Neural crest cell (in vitro differentiated cells): ENCODE data around the gene UBR7. TPM values are rescaled to one million over a fixed set of nuclear protein-coding genes. Genes with fewer than 3 reads are reported as not detected.

Source experiments
- DNase-seq: peaks from one replicate; pipeline ENCODE4 v3.0.0; 2021; ENCODE audit warnings: low read depth, mixed read lengths, low spot score
- H3K27ac Mint-ChIP-seq: one replicate; pipeline ENCODE4 v1.8.0; 2021; ENCODE audit warnings: mild to moderate bottlenecking, mixed read lengths; ENCODE audit not compliant: unreplicated experiment
- H3K27me3 Mint-ChIP-seq: 2 replicates; pipeline ENCODE4 v1.8.0; 2021; ENCODE audit warnings: low read depth, mild to moderate bottlenecking, mixed read lengths
- H3K36me3 Mint-ChIP-seq: 2 replicates; pipeline ENCODE4 v1.8.0; 2021; ENCODE audit warnings: low read depth, mild to moderate bottlenecking, mixed read lengths
- H3K4me1 Mint-ChIP-seq: 2 replicates; pipeline ENCODE4 v1.8.0; 2021; ENCODE audit warnings: mixed read lengths
- H3K4me3 Mint-ChIP-seq: one replicate; pipeline ENCODE4 v1.8.0; 2021; ENCODE audit warnings: mild to moderate bottlenecking, mixed read lengths
- H3K9me3 Mint-ChIP-seq: 2 replicates; pipeline ENCODE4 v1.8.0; 2021; ENCODE audit warnings: mixed read lengths
- total RNA-seq: library from RNA; stranded (reverse); gene quantifications from 2 replicates; pipeline ENCODE4 v1.2.1, GENCODE V29; 2021
- TF ChIP-seq, protein P1 (sequence below): fragments of 200-600 bp; sonication (generic); conservative IDR thresholded peaks from 2 replicates; pipeline ENCODE4 v1.5.0; 2021; ENCODE audit warnings: antibody characterized with exemption, mild to moderate bottlenecking

UBR7 gene
- total RNA-seq, 1 donor from 2014 or later: 41.6 TPM

DNA sequence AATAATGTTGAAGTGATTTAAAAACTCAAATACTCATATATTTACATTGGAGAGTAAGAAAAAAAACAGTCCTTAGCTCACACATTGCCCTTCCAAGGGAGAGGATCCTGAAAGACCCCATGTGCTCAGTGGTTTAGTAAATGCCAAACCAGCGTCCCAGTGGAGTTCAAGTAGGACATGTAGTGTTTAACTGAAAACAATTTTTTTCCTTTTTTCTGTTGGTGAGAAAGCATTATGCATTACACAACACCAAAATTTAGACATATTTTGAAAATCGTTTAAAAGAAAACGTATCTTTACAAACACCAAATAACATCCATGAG is 33.6 kb downstream of the UBR7 start:
- H3K36me3 Mint-ChIP-seq: peaks cover 17% of the 10 kb centered on the region
- no peak overlapping the region for H3K4me3 Mint-ChIP-seq
- H3K9me3 Mint-ChIP-seq: no peaks in the 10 kb centered on the region

DNA sequence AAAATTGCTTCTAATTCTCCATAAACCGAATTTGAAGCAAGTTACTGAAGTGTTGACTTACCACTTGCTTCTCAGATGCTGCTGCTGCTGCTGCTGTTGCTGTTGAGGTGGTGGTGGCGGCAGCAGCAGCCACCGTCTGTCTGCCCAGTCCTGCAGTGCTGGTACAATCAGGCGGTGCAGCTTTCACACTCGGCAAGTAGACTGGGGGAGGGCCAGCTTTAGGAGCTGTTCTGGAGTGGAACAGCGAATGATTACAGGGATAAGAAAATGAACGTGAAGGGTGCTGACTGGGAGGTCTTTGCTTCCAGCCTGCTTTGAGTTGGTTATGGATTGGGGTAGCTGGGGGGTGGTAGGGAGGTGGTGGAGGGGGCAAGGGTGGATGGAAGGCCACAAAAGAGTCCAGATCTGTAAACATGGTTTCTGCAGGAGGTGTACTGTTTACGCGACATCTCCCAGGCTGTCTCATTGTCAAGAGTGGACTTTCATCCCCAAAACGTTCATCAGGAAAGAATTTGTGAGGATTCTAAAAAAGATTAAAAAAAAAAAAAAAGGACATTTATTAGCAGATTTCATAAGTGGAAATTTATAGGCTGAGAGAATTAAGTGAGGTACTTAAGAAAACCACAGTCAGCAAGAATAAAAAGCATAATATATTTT is 38.8 kb downstream of the UBR7 start:
- no peak overlapping the region for H3K27ac Mint-ChIP-seq
- H3K4me3 Mint-ChIP-seq: no peak overlapping the region

More for the DNA sequence above, 33.6 kb downstream of the UBR7 start:
- DNase-seq: no peak
- H3K27me3 Mint-ChIP-seq: no peaks in the 10 kb centered on the region
- H3K4me1 Mint-ChIP-seq: peaks cover 3% of the 10 kb centered on the region
- TF ChIP-seq, protein P1, sequence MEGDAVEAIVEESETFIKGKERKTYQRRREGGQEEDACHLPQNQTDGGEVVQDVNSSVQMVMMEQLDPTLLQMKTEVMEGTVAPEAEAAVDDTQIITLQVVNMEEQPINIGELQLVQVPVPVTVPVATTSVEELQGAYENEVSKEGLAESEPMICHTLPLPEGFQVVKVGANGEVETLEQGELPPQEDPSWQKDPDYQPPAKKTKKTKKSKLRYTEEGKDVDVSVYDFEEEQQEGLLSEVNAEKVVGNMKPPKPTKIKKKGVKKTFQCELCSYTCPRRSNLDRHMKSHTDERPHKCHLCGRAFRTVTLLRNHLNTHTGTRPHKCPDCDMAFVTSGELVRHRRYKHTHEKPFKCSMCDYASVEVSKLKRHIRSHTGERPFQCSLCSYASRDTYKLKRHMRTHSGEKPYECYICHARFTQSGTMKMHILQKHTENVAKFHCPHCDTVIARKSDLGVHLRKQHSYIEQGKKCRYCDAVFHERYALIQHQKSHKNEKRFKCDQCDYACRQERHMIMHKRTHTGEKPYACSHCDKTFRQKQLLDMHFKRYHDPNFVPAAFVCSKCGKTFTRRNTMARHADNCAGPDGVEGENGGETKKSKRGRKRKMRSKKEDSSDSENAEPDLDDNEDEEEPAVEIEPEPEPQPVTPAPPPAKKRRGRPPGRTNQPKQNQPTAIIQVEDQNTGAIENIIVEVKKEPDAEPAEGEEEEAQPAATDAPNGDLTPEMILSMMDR: no peak
- H3K27ac Mint-ChIP-seq: peak overlapping the region; percentile 35

DNA sequence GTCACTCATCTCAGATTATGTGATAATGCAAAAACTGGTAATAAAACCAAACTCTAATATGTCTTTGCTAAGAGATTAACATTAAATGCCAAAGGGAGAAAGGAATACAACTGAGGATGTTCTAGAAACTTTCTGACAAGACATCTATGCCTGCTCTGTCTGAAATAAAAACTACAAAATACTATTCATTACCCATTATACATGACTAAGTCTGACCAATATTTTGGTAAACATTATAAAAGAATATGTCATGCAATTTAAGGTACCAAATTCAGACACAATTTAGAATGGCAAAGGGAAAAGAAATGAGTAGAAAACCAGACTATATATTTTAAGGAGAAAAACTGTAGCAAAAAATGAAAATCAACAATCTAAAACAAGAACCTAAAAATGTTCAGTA is 39.5 kb downstream of the UBR7 start:
- H3K36me3 Mint-ChIP-seq: peaks cover 16% of the 10 kb centered on the region
- no peak overlapping the region for H3K27ac Mint-ChIP-seq
- no peak overlapping the region for H3K4me3 Mint-ChIP-seq
- H3K4me1 Mint-ChIP-seq: no peaks in the 10 kb centered on the region
- DNase-seq: no peak
- TF ChIP-seq, protein P1: no peak
- no peaks in the 10 kb centered on the region for H3K27me3 Mint-ChIP-seq
- H3K9me3 Mint-ChIP-seq: no peaks in the 10 kb centered on the region

More for the DNA sequence above, 38.8 kb downstream of the UBR7 start:
- DNase-seq: no peak
- Mint-ChIP-seq H3K36me3 (peaks cover 16% of the 10 kb centered on the region), H3K27me3 (no peaks in the 10 kb centered on the region), H3K4me1 (no peaks in the 10 kb centered on the region), H3K9me3 (no peaks in the 10 kb centered on the region)
- TF ChIP-seq, protein P1: no peak

DNA sequence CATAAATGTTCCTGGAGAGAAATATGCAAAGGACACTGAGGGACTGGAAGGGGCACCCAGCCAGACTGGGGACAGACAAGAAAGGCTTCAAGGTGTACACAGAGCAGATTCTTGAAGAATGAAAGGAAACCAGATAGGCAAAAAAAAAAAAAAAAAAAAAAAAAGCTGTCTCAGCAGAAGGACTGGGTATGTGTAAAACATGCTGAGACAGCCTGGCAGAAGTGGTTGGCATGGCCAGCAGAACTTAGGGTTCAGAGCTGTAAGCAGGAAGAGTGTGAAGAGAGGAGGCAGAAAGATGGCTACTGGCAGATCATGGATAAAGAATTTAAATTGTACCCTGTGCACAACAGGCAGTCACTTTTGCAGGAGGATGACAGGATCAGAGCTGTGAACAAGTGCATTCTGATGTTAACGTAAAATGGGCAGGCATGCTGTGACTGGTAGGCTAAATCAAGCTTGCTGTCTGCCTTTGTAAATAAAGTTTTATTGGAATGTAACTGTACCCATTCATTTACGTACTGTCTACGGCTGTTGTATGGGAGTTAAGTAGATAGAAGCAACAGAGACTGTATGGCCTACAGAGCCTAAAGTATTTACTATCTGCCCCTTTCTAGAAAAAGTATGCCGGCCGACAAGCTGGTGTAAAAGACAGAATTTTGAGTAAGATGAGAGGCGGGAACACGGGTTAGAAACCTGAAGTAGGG is 42.2 kb downstream of the UBR7 start:
- Mint-ChIP-seq H3K27ac (no peak overlapping the region), H3K4me3 (no peak overlapping the region), H3K9me3 (no peaks in the 10 kb centered on the region), H3K36me3 (peaks cover 10% of the 10 kb centered on the region), H3K27me3 (no peaks in the 10 kb centered on the region), H3K4me1 (no peaks in the 10 kb centered on the region)
- TF ChIP-seq, protein P1: no peak
- DNase-seq: no peak

DNA sequence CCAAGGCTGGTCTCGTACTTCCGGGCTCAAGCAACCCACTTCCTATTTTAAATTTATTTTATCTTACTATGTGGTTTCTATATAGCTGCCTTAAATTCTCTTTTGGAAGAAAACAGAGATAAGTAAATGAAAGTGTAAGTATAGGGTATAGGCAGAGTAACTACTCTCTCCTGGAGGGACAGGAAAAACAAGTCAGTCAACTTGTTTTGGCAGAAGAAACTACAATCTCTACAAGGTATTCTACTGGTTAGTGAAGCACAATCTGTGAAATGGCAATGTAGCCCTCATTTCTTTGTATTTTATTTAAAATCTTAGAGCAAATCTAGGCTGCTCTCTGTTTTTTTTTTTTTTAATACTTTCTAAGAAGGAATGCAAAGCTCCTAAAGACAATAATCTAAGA is 55.4 kb downstream of the UBR7 start:
- H3K27ac Mint-ChIP-seq: no peak overlapping the region
- H3K4me1 Mint-ChIP-seq: peaks cover 14% of the 10 kb centered on the region
- no peaks in the 10 kb centered on the region for H3K27me3 Mint-ChIP-seq
- H3K36me3 Mint-ChIP-seq: peaks cover 5% of the 10 kb centered on the region
- no peak for DNase-seq
- TF ChIP-seq, protein P1: no peak
- H3K4me3 Mint-ChIP-seq: no peak overlapping the region
- H3K9me3 Mint-ChIP-seq: no peaks in the 10 kb centered on the region
